SU-DHL-6 (cell line): ENCODE data around the gene ATG3.

ENCODE experiments used
- EZH2phosphoT487 ChIP-seq: fragments of 200-600 bp; sonication (generic), shearing (Covaris generic); conservative IDR thresholded peaks from 2 replicates; pipeline ENCODE4 v1.6.1; 2018; ENCODE audit warnings: mild to moderate bottlenecking, antibody characterized with exemption, low read length, moderate library complexity, mixed read lengths
- TF ChIP-seq, protein P1 (sequence below): fragments of 200-600 bp; sonication (generic); IDR thresholded peaks from one replicate; pipeline ENCODE4 v1.5.1; 2017; ENCODE audit warnings: antibody characterized with exemption, mild to moderate bottlenecking, low read length, moderate library complexity; ENCODE audit not compliant: insufficient read depth, poor library complexity, severe bottlenecking

DNA sequence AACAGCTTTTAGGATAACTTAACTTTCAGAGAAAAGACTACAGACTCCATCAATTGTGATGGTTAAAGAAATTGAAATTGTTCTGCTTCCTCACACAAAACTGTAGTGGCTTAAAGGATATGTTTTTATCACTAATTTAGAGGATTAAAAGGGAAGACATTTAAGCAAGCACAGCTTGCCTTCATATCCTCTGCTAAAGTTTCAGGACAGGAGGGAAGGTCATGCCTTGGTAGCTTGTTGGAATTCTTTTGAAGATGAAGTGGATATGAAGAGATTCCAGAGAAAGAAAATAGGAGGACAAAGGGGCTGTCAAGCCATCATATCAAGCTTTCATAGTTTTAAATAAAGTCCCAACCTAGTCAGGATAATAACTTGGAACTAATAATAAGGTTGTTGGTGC, 46.1 kb upstream of the ATG3 start:
- TF ChIP-seq, protein P1, sequence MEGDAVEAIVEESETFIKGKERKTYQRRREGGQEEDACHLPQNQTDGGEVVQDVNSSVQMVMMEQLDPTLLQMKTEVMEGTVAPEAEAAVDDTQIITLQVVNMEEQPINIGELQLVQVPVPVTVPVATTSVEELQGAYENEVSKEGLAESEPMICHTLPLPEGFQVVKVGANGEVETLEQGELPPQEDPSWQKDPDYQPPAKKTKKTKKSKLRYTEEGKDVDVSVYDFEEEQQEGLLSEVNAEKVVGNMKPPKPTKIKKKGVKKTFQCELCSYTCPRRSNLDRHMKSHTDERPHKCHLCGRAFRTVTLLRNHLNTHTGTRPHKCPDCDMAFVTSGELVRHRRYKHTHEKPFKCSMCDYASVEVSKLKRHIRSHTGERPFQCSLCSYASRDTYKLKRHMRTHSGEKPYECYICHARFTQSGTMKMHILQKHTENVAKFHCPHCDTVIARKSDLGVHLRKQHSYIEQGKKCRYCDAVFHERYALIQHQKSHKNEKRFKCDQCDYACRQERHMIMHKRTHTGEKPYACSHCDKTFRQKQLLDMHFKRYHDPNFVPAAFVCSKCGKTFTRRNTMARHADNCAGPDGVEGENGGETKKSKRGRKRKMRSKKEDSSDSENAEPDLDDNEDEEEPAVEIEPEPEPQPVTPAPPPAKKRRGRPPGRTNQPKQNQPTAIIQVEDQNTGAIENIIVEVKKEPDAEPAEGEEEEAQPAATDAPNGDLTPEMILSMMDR, result no peak
- TF ChIP-seq EZH2phosphoT487, result no peak
